ENCODE results near the gene GRXCR2.

Gene GRXCR2

DNA sequence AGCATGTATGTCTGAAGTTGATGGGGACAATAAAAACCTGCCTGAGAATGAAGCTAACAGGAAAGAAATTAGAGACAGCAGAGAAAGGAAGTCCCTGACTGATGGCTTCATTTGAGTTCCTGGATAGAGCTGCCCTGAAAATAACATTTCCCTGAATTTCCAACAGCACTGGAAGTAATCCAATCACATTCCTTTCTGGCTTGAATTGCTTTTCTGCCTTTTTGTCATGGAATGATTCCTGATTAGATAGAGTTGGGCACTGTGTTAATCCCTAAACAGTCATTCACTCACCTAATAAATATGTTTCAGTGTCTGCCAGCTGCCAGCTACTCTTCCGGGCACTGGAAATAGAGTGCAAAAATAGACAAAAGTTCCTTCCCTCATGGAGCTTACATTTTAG, 33.6 kb upstream of the GRXCR2 start:
- CTCF ChIA-PET = interaction anchor here (0.9 to 4.9 kb wide), 5 partner anchors 19 to 521 kb away, joined by 4 to 45 read pairs (median 4); no protein-coding TSS in a partner anchor
- TF ChIP-seq ZNF701 (tag by site-specific recombination; IDR thresholded peaks at IDR 0.05) (no peak), ZNF670 (tag by site-specific recombination; IDR thresholded peaks at IDR 0.05; ENCODE audit: low read depth) (no peak), KLF1 (tag by site-specific recombination; IDR thresholded peaks at IDR 0.05) (no peak), ZSCAN23 (tag by site-specific recombination; IDR thresholded peaks at IDR 0.05) (no peak), ZNF785 (tag by site-specific recombination; IDR thresholded peaks at IDR 0.05) (no peak)
- Histone ChIP-seq H3K9me3 (ENCODE audit: control insufficient read depth, insufficient read depth, low read depth, low read length) (no peaks in the 10 kb centered on the region), H3K27ac (ENCODE audit: extremely low read depth, low read depth, low read length) (no peak overlapping the region), H3K36me3 (ENCODE audit: control insufficient read depth in 2 of 2, insufficient read depth in 1 of 2, low read length in 2 of 2) (no peaks in the 10 kb centered on the region), H3K4me3 (ENCODE audit: low read depth, low read length) (no peak overlapping the region), H3K4me1 (ENCODE audit: control insufficient read depth, insufficient read depth, low read length) (no peaks in the 10 kb centered on the region)
- POLR2A ChIA-PET = no interaction called here

DNA sequence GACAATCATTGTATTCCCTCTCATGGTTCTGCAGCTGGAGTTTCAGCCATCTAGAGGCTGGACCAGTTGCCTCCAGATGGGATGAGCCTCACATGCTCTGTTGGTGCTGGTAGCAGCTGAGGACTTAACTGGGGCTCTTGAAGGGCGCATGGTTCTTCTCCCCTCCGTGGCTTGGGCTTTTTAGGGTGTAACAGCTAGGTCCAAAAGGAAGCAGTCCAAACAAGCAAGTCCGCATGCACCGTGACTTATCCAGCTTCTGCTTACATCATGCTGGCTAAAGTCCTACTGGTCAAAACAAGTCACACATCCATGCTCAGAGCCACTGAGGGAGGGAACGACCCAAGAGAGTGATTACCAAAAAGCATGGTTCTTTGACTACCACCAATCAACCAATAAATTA, 31.9 kb upstream of the GRXCR2 start:
- POLR2A ChIA-PET = no interaction called here
- no peak overlapping the region for H3K4me3 ChIP-seq (ENCODE audit: low read depth, low read length)
- CTCF ChIA-PET = no interaction called here
- H3K9me3 ChIP-seq (ENCODE audit: control insufficient read depth, insufficient read depth, low read depth, low read length) = no peaks in the 10 kb centered on the region
- H3K4me1 ChIP-seq (ENCODE audit: control insufficient read depth, insufficient read depth, low read length) = no peaks in the 10 kb centered on the region
- H3K36me3 ChIP-seq (ENCODE audit: control insufficient read depth in 2 of 2, insufficient read depth in 1 of 2, low read length in 2 of 2) = no peaks in the 10 kb centered on the region
- TF ChIP-seq, protein P1, sequence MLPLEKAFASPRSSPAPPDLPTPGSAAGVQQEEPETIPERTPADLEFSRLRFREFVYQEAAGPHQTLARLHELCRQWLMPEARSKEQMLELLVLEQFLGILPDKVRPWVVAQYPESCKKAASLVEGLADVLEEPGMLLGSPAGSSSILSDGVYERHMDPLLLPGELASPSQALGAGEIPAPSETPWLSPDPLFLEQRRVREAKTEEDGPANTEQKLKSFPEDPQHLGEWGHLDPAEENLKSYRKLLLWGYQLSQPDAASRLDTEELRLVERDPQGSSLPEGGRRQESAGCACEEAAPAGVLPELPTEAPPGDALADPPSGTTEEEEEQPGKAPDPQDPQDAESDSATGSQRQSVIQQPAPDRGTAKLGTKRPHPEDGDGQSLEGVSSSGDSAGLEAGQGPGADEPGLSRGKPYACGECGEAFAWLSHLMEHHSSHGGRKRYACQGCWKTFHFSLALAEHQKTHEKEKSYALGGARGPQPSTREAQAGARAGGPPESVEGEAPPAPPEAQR (tag by site-specific recombination; IDR thresholded peaks at IDR 0.05) = no peak
- no peak for TF ChIP-seq ZSCAN30 (tag by site-specific recombination; IDR thresholded peaks at IDR 0.05)
- TF ChIP-seq, protein P2, sequence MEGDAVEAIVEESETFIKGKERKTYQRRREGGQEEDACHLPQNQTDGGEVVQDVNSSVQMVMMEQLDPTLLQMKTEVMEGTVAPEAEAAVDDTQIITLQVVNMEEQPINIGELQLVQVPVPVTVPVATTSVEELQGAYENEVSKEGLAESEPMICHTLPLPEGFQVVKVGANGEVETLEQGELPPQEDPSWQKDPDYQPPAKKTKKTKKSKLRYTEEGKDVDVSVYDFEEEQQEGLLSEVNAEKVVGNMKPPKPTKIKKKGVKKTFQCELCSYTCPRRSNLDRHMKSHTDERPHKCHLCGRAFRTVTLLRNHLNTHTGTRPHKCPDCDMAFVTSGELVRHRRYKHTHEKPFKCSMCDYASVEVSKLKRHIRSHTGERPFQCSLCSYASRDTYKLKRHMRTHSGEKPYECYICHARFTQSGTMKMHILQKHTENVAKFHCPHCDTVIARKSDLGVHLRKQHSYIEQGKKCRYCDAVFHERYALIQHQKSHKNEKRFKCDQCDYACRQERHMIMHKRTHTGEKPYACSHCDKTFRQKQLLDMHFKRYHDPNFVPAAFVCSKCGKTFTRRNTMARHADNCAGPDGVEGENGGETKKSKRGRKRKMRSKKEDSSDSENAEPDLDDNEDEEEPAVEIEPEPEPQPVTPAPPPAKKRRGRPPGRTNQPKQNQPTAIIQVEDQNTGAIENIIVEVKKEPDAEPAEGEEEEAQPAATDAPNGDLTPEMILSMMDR (tag by site-specific recombination; IDR thresholded peaks at IDR 0.05) = no peak
- TF ChIP-seq, protein P3, sequence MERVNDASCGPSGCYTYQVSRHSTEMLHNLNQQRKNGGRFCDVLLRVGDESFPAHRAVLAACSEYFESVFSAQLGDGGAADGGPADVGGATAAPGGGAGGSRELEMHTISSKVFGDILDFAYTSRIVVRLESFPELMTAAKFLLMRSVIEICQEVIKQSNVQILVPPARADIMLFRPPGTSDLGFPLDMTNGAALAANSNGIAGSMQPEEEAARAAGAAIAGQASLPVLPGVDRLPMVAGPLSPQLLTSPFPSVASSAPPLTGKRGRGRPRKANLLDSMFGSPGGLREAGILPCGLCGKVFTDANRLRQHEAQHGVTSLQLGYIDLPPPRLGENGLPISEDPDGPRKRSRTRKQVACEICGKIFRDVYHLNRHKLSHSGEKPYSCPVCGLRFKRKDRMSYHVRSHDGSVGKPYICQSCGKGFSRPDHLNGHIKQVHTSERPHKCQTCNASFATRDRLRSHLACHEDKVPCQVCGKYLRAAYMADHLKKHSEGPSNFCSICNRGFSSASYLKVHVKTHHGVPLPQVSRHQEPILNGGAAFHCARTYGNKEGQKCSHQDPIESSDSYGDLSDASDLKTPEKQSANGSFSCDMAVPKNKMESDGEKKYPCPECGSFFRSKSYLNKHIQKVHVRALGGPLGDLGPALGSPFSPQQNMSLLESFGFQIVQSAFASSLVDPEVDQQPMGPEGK (tag by site-specific recombination; IDR thresholded peaks at IDR 0.05) = no peak
- TF ChIP-seq ZBTB1 (tag by site-specific recombination; IDR thresholded peaks at IDR 0.05) = no peak
- TF ChIP-seq KLF7 (tag by site-specific recombination; IDR thresholded peaks at IDR 0.05; ENCODE audit: borderline replicate concordance) = no peak
- no peak for TF ChIP-seq HOXA7 (CRISPR knock-in tag; IDR thresholded peaks at IDR 0.05; ENCODE audit: borderline replicate concordance)
- no peak for TF ChIP-seq ZNF146 (tag by site-specific recombination; IDR thresholded peaks at IDR 0.05)
- no peak for TF ChIP-seq SP2 (tag by site-specific recombination; IDR thresholded peaks at IDR 0.05)
- no peak for TF ChIP-seq ZNF747 (tag by site-specific recombination; IDR thresholded peaks at IDR 0.05)
- no peak for TF ChIP-seq ZFP41 (tag by site-specific recombination; IDR thresholded peaks at IDR 0.05; ENCODE audit: borderline replicate concordance)
- H3K27ac ChIP-seq (ENCODE audit: extremely low read depth, low read depth, low read length) = no peak overlapping the region

DNA sequence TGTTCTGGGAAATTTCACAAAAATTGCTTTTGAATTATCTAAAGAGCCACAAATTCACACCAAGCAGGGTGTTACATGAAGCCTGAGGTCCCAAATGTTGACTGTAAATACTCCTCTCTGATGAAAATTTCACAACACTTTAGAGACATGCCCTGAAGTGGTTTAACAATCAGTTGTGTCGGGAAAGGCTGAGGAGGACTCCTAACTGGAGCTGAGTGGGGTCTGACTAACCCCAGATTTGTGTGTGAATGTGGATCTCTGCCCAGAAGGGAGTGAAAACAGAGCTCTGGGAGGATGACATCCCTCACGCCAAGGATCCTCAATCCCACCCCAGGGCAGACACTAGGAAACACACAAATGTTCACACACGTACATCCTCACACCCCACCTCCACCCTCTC, 31.1 kb upstream of the GRXCR2 start:
- no peak for TF ChIP-seq ZNF114 (tag by site-specific recombination; IDR thresholded peaks at IDR 0.05)
- TF ChIP-seq ZNF521 (tag by site-specific recombination; IDR thresholded peaks at IDR 0.05) = no peak
- no peak for TF ChIP-seq ZNF37A (tag by site-specific recombination; IDR thresholded peaks at IDR 0.05)
- no peak for TF ChIP-seq ZNF404 (tag by site-specific recombination; IDR thresholded peaks at IDR 0.05)
- TF ChIP-seq KLF10 (tag by site-specific recombination; IDR thresholded peaks at IDR 0.05) = no peak
- no peaks in the 10 kb centered on the region for H3K4me1 ChIP-seq (ENCODE audit: control insufficient read depth, insufficient read depth, low read length)
- no peaks in the 10 kb centered on the region for H3K9me3 ChIP-seq (ENCODE audit: control insufficient read depth, insufficient read depth, low read depth, low read length)
- no peaks in the 10 kb centered on the region for H3K36me3 ChIP-seq (ENCODE audit: control insufficient read depth in 2 of 2, insufficient read depth in 1 of 2, low read length in 2 of 2)
- CTCF ChIA-PET = interaction anchor here (0.6 to 1.1 kb wide), 6 partner anchors 16 to 597 kb away, joined by 3 to 4 read pairs (median 3); no protein-coding TSS in a partner anchor
- H3K27ac ChIP-seq (ENCODE audit: extremely low read depth, low read depth, low read length) = no peak overlapping the region
- POLR2A ChIA-PET = no interaction called here
- H3K4me3 ChIP-seq (ENCODE audit: low read depth, low read length) = no peak overlapping the region

Measured in HEK293 (cell line).